Mesendoderm (in vitro differentiated cells): Measurements from ENCODE around the gene MTRFR.

Experiments
- DNase-seq: peaks from one replicate; pipeline ENCODE4 v3.0.0; 2013
- H2AK5ac ChIP-seq: 2 replicates; pipeline ENCODE4 v1.6.1; 2013; ENCODE audit warnings: low read length, inconsistent platforms
- H2BK120ac ChIP-seq: 2 replicates; pipeline ENCODE4 v1.6.1; 2013; ENCODE audit warnings: low read depth, mild to moderate bottlenecking, low read length, moderate library complexity, mixed read lengths
- H2BK15ac ChIP-seq: replicated peaks from 2 replicates; pipeline ENCODE4 v1.6.1; 2013; ENCODE audit warnings: low read depth, mild to moderate bottlenecking, moderate library complexity
- H2BK5ac ChIP-seq: 2 replicates; pipeline ENCODE4 v1.6.1; 2013; ENCODE audit warnings: low read length, inconsistent platforms
- H3K18ac ChIP-seq: 2 replicates; pipeline ENCODE4 v1.6.1; 2013; ENCODE audit warnings: mild to moderate bottlenecking, low read length, mixed read lengths
- H3K23ac ChIP-seq: one replicate; pipeline ENCODE4 v1.6.1; 2013; ENCODE audit warnings: low read length
- H3K27ac ChIP-seq: 2 replicates; pipeline ENCODE4 v1.5.1; 2013; ENCODE audit warnings: low read depth, mild to moderate bottlenecking, inconsistent platforms, low read length, moderate library complexity
- H3K27me3 ChIP-seq: 2 replicates; pipeline ENCODE4 v1.6.1; 2013; ENCODE audit warnings: low read length, control low read depth, mild to moderate bottlenecking, inconsistent platforms; ENCODE audit not compliant: insufficient read depth, poor library complexity
- H3K36me3 ChIP-seq: 2 replicates; pipeline ENCODE4 v1.6.1; 2013; ENCODE audit warnings: low read length, inconsistent platforms; ENCODE audit not compliant: control insufficient read depth, insufficient read depth
- H3K4ac ChIP-seq: one replicate; pipeline ENCODE4 v1.6.1; 2013; ENCODE audit warnings: low read depth, mild to moderate bottlenecking, low read length, moderate library complexity
- H3K4me1 ChIP-seq: 2 replicates; pipeline ENCODE4 v1.6.1; 2013; ENCODE audit warnings: low read depth, low read length, inconsistent platforms; ENCODE audit not compliant: control insufficient read depth
- H3K4me2 ChIP-seq: 2 replicates; pipeline ENCODE4 v1.6.1; 2013; ENCODE audit warnings: low read length
- H3K4me3 ChIP-seq: 2 replicates; pipeline ENCODE4 v1.5.1; 2013; ENCODE audit warnings: mild to moderate bottlenecking, low read length
- H3K56ac ChIP-seq: one replicate; pipeline ENCODE4 v1.6.1; 2013; ENCODE audit warnings: low read length
- H3K79me1 ChIP-seq: 2 replicates; pipeline ENCODE4 v1.6.1; 2013; ENCODE audit warnings: low read length, inconsistent platforms
- H3K79me2 ChIP-seq: 2 replicates; pipeline ENCODE4 v1.6.1; 2013; ENCODE audit warnings: mild to moderate bottlenecking, low read length; ENCODE audit not compliant: control insufficient read depth, insufficient read depth
- H3K9ac ChIP-seq: 2 replicates; pipeline ENCODE4 v1.6.1; 2013; ENCODE audit warnings: low read length, inconsistent platforms
- H4K5ac ChIP-seq: one replicate; pipeline ENCODE4 v1.6.1; 2013; ENCODE audit warnings: low read length
- H4K8ac ChIP-seq: one replicate; pipeline ENCODE4 v1.6.1; 2013; ENCODE audit warnings: low read depth, mild to moderate bottlenecking, control low read depth, low read length, moderate library complexity
- WGBS: extraction: QIAGEN DNeasy Blood & Tissue Kit; methylation state at CpG from one replicate; pipeline ENCODE4 v1.1.7; 2013; ENCODE audit warnings: low lambda C conversion rate, missing lambda C conversion rate; ENCODE audit not compliant: insufficient coverage; ENCODE audit errors: extremely low coverage; 5-methylcytosine and 5-hydroxymethylcytosine counted together

MTRFR gene

GRCh38 chr12:123258593-123258992, 25.4 kb downstream of the MTRFR start:
- H3K23ac ChIP-seq: no peak overlapping the region
- H3K79me2 ChIP-seq: peaks cover 8% of the 10 kb centered on the region
- H3K79me1 ChIP-seq: peaks cover 8% of the 10 kb centered on the region
- H2BK5ac ChIP-seq: no peak overlapping the region
- H2AK5ac ChIP-seq: no peak overlapping the region
- no peak overlapping the region for H3K4me3 ChIP-seq
- no peak overlapping the region for H4K5ac ChIP-seq
- no peak overlapping the region for H3K4me2 ChIP-seq
- no peaks in the 10 kb centered on the region for H3K27me3 ChIP-seq
- WGBS: no CpG with 5 or more reads among the region's 4 CpGs
- no peak overlapping the region for H2BK15ac ChIP-seq
- no peak overlapping the region for H3K9ac ChIP-seq
- no peak overlapping the region for H2BK120ac ChIP-seq
- H3K4ac ChIP-seq: no peak overlapping the region
- no peak overlapping the region for H3K56ac ChIP-seq
- no peak for DNase-seq
- H3K36me3 ChIP-seq: peaks cover 22% of the 10 kb centered on the region
- no peaks in the 10 kb centered on the region for H3K4me1 ChIP-seq
- H3K27ac ChIP-seq: no peak overlapping the region
- H3K18ac ChIP-seq: no peak overlapping the region
- no peak overlapping the region for H4K8ac ChIP-seq

- Histone ChIP-seq H3K4me3 (no peak overlapping the region), H4K8ac (no peak overlapping the region), H2BK15ac (no peak overlapping the region), H4K5ac (no peak overlapping the region), H3K79me1 (peaks cover 9% of the 10 kb centered on the region), H3K27me3 (no peaks in the 10 kb centered on the region), H3K18ac (no peak overlapping the region), H3K27ac (no peak overlapping the region), H3K4me1 (no peaks in the 10 kb centered on the region), H3K4me2 (no peak overlapping the region), H2BK120ac (no peak overlapping the region), H3K36me3 (peaks cover 19% of the 10 kb centered on the region), H2AK5ac (no peak overlapping the region), H3K56ac (no peak overlapping the region), H3K23ac (no peak overlapping the region), H3K79me2 (peaks cover 13% of the 10 kb centered on the region), H3K4ac (no peak overlapping the region), H3K9ac (no peak overlapping the region), H2BK5ac (no peak overlapping the region)
- no peak for DNase-seq
- WGBS: no CpG with 5 or more reads among the region's 9 CpGs
Measured at GRCh38 chr12:123260081-123260480, 26.8 kb downstream of the MTRFR start.

DNA sequence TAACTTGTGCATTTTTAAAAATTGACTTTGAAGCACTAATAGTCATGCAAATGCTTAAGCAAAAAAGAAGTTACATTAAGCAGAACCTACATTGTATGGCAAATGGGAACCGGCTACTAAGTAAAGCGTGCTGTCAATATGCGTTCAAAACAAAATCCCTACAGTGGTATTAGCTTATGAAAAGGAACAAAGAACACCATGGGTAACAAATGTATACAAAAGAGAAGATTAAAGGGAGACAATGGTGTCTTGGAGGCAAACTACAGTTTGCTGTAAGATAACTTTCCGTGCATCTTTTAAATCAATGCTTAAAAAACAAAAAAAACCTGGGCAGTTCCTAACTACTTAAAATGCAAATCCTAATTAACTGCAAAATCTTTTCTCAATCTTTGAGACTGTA, 28.0 kb downstream of the MTRFR start:
- H3K4me3 ChIP-seq: no peak overlapping the region
- no peak overlapping the region for H3K18ac ChIP-seq
- H3K36me3 ChIP-seq: peaks cover 19% of the 10 kb centered on the region
- H4K5ac ChIP-seq: no peak overlapping the region
- no peak overlapping the region for H2BK15ac ChIP-seq
- peaks cover 9% of the 10 kb centered on the region for H3K79me1 ChIP-seq
- no peak overlapping the region for H4K8ac ChIP-seq
- no peaks in the 10 kb centered on the region for H3K4me1 ChIP-seq
- H2BK5ac ChIP-seq: no peak overlapping the region
- H3K27ac ChIP-seq: no peak overlapping the region
- no peaks in the 10 kb centered on the region for H3K27me3 ChIP-seq
- H2AK5ac ChIP-seq: no peak overlapping the region
- no peak overlapping the region for H3K23ac ChIP-seq
- no peak overlapping the region for H3K4me2 ChIP-seq
- DNase-seq: no peak
- WGBS: no CpG with 5 or more reads among the region's 4 CpGs
- peaks cover 19% of the 10 kb centered on the region for H3K79me2 ChIP-seq
- H2BK120ac ChIP-seq: no peak overlapping the region
- H3K56ac ChIP-seq: no peak overlapping the region
- no peak overlapping the region for H3K9ac ChIP-seq
- no peak overlapping the region for H3K4ac ChIP-seq

GRCh38 chr12:123263196-123263817, 30.1 kb downstream of the MTRFR start:
- no peak for DNase-seq
- no peak overlapping the region for H2BK5ac ChIP-seq
- no peak overlapping the region for H3K9ac ChIP-seq
- H4K8ac ChIP-seq: no peak overlapping the region
- H2AK5ac ChIP-seq: no peak overlapping the region
- H3K4me2 ChIP-seq: no peak overlapping the region
- H4K5ac ChIP-seq: no peak overlapping the region
- no peak overlapping the region for H3K23ac ChIP-seq
- H2BK15ac ChIP-seq: no peak overlapping the region
- H3K56ac ChIP-seq: no peak overlapping the region
- peaks cover 14% of the 10 kb centered on the region for H3K79me1 ChIP-seq
- H3K18ac ChIP-seq: no peak overlapping the region
- H3K27ac ChIP-seq: no peak overlapping the region
- no peak overlapping the region for H3K4me3 ChIP-seq
- no peaks in the 10 kb centered on the region for H3K27me3 ChIP-seq
- no peak overlapping the region for H2BK120ac ChIP-seq
- H3K36me3 ChIP-seq: peaks cover 23% of the 10 kb centered on the region
- peaks cover 39% of the 10 kb centered on the region for H3K79me2 ChIP-seq
- WGBS: no CpG with 5 or more reads among the region's 8 CpGs
- no peak overlapping the region for H3K4ac ChIP-seq
- H3K4me1 ChIP-seq: no peaks in the 10 kb centered on the region

DNA sequence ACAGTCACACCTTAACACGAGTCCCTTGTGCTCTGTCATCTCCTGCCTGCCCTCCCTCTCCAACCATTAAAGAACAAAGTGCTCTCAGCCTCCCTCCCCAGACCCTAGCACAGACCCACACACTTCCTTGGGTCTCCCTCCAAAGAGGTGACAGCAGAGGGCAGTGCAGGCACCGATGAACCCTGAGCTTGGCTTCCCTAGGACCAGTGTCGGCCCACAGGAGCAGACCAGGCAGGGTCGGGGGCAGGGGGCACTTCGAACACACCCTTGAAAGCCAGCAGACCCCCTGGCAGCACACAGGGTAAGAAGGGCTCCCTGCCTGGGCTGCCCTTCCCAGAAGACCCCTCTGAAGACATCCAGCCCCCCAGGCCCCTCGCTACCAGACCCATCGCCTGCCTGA, 31.4 kb downstream of the MTRFR start:
- no peak overlapping the region for H4K5ac ChIP-seq
- no peaks in the 10 kb centered on the region for H3K4me1 ChIP-seq
- H2AK5ac ChIP-seq: no peak overlapping the region
- H2BK15ac ChIP-seq: no peak overlapping the region
- H3K27ac ChIP-seq: no peak overlapping the region
- no CpG with 5 or more reads among the region's 7 CpGs for WGBS
- peak; percentile 83 for DNase-seq
- peaks cover 17% of the 10 kb centered on the region for H3K79me1 ChIP-seq
- H2BK120ac ChIP-seq: no peak overlapping the region
- no peak overlapping the region for H3K9ac ChIP-seq
- no peaks in the 10 kb centered on the region for H3K27me3 ChIP-seq
- H3K23ac ChIP-seq: no peak overlapping the region
- no peak overlapping the region for H3K4me2 ChIP-seq
- no peak overlapping the region for H3K18ac ChIP-seq
- no peak overlapping the region for H4K8ac ChIP-seq
- H3K4ac ChIP-seq: no peak overlapping the region
- H2BK5ac ChIP-seq: no peak overlapping the region
- no peak overlapping the region for H3K4me3 ChIP-seq
- H3K56ac ChIP-seq: no peak overlapping the region
- H3K79me2 ChIP-seq: peaks cover 52% of the 10 kb centered on the region
- H3K36me3 ChIP-seq: peaks cover 17% of the 10 kb centered on the region
